ENCODE data around the gene KCP.

DNA sequence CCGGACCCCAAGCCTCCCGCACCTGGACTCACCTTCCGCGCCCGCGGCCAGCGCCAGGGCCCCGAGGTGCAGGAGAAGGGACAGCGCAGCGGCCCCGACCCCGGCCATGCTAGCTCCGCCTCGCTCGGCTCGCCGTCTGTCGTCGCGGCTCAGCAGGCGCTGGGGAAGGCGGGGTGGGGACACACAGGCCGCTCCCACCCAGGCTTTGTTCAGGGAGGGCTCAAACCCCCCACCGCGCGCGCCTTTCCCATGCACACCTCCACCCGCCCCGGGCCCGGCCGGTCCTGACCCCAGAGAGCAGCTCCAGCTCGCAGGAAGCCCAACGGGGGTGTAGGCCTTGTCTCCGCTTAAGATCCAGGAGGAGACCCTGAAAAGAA, at the start of gene KCP:
- TF ChIP-seq TAF1 (IDR thresholded peaks at IDR 0.05; ENCODE audit: borderline replicate concordance, low read depth, low read length) (no peak), POLR2A (IDR thresholded peaks at IDR 0.05; ENCODE audit: low read depth, low read length) (no peak)

Measured in GM12892 (cell line).